ENCODE data around the gene TMIGD3.

TMIGD3 gene

GRCh38 chr1:111446546-111446945 is 56.9 kb downstream of the TMIGD3 start:
- no peak for DNase-seq

GRCh38 chr1:111444031-111444430 is 59.4 kb downstream of the TMIGD3 start:
- no peak for DNase-seq

- peak in 1 of 2 donors; percentile 21 for DNase-seq
Observed at GRCh38 chr1:111442457-111442856, 61.0 kb downstream of the TMIGD3 start.

GRCh38 chr1:111441573-111442192 is 61.8 kb downstream of the TMIGD3 start:
- peak; percentile 66 to 67 for DNase-seq

- DNase-seq = no peak
Observed at GRCh38 chr1:111439461-111440351, 63.7 kb downstream of the TMIGD3 start.

- no peak for DNase-seq
Observed at GRCh38 chr1:111436726-111437125, 66.7 kb downstream of the TMIGD3 start.
